Stimulated activated CD8-positive, alpha-beta memory T cell treated with anti-CD3 and anti-CD28 coated beads, Interleukin-7, amount 100 ng/mL, for 4 hours (primary cell): ENCODE measurements around the gene SRD5A3.
A peak's percentile ranks its signal among the peaks of the same experiment; 100 is the strongest.

Experiments used
- DNase-seq, 2 donors: peaks; one replicate each; pipeline ENCODE4 v3.0.0-alpha.2; 2020; ENCODE audit warnings: low read depth in 2 of 2

The SRD5A3 gene

DNA sequence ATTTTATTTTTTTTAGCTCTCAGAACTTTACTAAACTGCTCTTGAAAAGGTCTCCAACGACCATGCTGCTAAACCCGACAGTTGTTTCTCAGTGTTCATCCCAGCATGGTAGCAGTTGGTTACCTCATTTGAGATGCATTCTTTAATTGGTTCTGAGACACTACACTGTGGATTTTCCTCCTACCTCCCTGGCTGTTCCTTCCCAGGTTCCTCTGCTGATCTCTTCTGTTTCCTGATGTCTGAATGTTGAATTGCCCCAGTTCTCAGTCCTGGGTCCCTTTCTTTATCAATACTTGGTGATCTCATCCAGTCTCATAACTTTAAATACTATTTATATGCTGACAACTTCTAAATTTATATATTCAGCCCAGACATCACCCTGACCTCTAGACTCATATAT lies 30.7 kb downstream of the SRD5A3 start:
- DNase-seq: no peak

DNA sequence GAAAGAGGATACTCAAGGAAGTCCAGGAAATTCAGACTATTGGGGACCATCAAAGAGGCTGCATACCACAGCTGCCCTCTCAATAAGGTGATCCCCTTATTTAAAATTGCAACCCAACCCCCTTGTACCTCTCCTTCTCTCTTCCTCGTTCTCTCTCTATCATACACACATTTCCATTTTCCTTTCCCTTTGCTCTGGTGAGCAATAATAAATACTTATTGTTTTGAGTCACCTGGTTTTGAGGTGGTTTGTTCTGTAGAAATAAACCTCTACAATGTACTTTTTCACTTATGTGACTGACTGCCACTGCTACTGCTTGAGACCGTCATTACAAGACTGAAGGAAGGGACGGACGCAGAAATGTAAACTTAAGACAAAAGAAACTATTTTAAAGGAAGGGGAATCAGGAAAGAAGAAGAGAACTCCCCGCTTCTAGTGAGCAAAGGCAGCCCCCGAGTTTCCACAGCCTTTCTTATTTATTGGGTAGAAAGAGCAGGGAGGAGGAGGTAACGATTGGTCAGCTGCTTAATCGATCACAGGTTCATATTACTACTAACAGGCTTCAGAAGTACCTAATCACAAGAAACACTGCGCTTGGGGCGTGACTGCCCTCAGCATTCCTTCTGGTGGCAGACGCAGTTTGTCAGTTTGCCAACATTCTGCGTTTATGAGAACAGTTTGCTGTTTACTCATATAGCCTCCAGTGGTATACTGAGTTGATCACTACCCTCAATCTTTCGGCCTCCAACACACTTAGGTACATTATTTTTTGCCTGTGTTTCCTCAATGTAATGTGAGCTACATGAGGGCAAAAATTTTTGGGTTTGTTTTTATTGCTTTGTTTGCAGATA lies 32.8 kb downstream of the SRD5A3 start:
- DNase-seq: no peak

DNA sequence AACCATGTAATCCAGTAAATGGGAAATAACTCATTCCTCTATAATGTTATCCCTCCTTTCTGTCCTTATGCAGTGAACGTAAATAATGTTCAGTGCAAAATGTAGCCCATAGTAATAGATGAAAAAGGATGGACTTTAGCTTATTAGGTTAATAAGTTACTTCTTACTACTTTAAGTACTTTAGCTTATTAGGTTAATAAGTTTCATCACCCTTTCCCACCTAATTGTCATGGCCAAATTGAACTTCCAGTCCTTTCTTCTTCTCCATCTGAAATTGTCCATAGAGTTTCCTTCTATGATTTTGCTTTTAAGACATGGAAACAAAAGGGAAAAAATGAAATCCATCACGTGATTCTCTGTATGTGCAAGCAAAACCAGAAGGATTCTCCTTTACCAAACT lies 34.5 kb downstream of the SRD5A3 start:
- DNase-seq: no peak

DNA sequence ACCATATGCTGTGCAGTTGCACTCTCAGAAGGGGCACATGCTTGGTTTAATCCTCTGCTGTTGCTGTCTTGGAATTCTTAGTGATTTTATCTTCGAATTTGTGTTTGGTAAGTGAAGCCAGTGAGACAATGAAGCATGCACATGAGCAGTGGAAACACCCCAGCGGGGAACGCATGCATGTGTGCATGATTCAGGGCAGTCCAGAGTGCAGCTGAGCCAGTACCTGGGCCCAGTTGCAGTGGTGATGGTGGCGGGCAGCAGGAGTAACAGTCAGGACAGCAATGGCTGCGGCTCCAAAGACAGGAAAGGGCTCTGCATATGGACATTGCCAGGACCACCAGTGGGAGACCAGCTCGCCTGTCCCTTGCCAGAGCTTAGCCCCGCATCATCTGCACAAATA lies 35.5 kb downstream of the SRD5A3 start:
- DNase-seq: no peak

DNA sequence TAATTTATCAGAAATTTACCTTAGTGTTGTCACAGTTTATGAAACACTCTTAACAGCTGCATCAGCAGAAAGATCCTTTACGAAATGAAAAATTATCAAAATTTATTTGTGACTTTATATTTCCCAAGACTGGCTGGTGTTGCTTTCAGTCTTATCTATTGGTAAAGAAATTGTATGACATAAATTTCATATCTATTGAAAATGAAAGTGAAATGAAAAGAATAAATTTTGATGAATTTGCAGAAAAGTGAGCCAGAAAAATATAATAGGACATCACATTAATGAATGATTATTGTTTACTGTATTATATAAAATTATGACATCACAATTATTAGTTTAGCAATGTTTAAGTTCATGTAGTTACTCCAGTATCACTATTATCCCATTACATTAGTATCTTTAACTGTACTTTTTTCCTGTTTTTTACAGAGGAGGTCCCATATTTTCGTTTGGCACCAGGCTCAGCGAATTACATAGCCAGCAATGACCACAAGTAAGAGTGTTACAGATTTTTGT lies 36.5 kb downstream of the SRD5A3 start:
- no peak for DNase-seq

DNA sequence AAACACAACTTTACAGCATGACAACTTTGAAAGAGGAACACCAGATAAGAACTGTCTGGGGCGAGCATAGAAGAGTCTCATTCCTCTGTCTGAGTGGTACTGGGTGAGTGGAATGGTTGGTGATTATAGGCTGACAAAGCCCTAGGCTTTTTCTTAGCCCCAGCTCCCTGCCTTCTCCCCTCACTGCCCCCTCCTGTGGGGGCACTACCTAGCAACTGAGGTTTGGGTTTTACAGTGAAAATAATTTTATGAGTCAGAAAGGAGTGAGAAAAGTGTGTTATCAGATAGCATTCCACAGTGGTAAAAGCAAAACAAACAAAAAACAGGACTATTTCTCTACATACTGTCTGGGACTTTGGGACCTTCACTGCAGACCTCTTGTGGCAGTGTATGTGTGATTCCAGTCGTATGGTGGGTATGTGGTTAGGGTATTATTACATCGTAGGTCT lies 39.2 kb downstream of the SRD5A3 start:
- no peak for DNase-seq

DNA sequence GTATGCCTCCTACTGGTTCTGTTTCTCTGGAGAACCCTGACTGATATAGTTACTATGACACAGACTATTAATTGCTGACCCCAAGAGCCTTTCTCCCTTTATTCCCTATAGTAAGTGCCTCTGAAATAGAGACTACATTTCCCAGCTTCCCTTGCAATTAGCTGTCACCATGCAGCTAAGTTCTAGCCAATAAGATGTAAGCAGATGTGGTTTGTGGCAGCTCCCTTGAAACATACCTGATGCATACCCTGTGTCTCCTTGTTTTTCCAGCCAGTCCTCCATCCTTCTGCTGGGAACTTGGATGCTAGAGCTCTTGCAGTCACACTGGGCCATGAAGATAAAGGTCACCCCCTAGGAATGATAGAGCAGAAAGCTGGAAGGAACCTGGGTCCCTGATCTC lies 40.0 kb downstream of the SRD5A3 start:
- no peak for DNase-seq

DNA sequence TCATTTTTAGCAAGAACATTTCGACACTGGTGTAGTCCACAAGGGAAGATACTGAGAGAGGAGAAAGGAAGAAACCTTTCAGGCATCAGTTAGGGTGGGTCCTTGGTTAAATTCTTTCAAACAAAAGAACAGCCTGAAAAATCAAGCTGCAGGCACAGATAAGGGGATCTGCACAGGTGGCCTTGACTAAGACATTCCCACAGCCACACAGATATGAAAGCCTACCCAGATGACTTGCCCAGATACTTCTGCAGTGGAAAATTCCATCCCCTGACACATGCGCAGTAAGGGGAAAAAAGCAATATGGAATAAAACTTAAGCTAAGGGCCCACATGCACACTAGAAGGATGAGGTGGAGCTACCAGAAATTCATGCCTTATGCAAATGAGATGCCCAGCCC lies 40.8 kb downstream of the SRD5A3 start:
- DNase-seq: no peak

DNA sequence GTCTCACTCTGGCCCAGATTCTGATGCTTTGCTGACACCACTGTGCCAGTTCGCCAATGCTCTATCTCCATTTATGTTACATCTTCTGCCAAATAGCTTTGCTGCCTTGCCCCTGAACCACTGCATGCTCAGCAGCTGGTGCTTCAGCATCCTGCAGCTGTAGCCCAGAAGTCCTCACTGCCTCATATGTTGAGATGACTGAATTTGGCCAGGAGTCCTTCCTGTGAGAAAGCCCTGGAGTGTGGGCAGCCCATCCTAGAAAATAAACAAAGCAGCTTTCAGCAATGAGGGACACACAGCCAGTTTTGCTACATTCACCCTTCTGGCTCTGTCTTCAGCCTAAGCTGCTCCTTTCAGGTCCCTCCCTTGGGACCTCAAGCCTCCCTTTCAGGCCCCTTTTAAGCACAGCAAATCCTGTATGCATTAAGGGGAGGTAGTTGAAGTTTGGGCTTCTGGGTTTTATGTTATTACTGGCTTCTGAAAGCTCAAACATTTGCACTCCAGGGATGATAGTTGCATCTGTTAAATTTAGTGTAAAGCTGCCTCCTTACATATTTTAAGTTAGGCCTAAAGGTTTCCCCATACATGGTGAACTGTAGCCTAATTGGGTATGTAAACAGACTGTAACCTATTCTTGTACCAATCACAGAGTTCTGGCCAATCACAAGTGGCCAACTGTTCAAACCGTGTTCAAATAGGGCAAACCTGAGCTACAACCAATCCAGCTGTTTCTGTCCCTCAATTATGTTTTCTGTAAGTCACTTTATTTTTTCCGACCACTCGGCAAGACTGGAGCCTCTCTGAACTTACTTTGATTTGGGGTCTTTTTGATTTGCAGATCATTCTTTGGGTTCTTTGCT lies 47.6 kb downstream of the SRD5A3 start:
- no peak for DNase-seq

DNA sequence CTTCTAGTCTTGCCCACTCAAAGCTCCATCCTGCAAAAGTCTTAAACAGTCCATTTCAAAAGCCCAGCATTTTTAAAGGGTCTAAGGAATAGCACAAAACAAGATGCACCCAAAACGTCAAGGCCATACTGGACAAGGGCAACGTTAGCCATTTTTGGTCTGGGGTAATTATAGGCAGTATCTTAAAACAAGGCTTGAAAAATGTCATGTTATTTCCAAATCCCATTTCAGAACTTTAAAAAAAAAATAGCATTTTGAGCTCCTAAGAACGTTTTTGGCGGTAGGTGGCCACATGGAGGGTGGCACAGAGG lies 49.1 kb downstream of the SRD5A3 start:
- no peak for DNase-seq

DNA sequence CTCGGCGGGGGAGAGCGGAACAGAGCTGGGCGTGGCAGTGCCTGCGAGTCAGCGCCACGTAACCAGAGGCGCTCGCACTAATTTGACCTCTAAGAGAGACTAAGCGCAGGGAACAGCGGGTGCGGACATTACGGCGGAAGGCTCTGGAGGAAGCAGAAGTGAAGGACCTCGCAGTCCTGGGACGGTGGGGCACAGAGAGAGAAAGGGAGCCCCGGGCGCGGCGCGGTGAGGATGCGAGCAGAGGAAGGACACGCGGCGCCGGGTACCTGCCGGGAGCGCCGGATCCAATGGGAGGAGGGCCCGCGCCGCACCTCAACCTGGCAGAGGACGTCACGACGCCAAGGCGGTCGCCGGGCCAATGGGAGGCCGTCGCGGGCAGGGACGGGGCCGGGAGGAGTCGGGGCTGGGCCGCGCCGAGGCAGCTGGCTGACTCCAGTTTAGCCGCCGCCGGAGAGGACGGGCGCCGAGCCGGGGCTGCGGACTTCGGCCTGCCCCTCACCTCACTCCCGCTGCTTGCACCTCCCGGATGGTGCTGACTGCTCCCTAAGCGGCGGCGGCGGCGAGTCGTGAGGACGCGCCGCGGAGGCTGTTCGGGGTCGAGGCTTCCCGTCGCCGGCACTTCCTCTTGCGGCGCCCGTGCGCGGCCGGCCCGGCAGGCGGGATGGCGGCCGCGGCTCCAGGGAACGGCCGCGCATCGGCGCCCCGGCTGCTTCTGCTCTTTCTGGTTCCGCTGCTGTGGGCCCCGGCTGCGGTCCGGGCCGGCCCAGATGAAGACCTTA lies 49.7 kb downstream of the SRD5A3 start, which contains the start of gene TMEM165:
Gene TMEM165, plus strand, starts transcription at position 429 of the 779 bp plus-strand sequence. Its CDS starts 233 bp downstream, at position 662.
- peak; percentile 74 to 87 for DNase-seq

DNA sequence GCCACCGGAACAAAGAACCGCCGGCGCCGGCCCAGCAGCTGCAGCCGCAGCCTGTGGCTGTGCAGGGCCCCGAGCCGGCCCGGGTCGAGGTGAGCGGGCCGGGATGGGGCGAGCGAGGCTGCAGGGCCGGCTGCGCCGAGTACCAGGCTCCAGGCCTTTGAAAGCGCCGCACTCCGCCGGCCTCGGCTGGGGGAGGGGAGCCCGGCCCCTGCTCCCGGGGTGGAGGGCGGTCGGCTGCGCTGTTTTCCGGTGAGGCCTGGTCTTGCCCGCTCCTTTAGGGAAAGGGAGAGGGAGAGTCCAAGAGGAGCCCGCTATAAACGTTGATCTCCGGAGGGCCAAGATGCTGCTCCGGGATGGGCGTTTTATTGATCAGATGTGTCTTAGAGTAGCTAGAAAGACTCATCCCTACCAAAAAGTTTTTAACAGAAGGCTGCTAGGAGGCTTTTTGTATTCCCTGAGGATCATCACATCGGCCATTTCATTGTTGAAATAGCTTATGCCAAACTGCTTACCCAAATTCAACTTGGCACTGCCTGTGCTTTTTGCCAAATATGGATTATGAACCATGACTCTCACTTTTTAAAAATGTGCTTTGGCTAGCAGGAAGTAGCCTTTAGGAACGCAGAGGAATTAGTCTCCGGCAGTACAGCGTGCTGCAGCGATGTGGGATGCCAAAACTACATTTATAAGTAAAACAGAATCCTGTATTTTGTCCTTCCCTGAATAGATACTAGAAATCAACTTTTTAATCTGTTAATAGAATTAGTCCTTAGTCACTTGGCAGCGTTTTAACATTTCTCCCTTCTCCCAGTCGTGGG lies 50.5 kb downstream of the SRD5A3 start:
- peak in 1 of 2 donors; percentile 24 for DNase-seq

DNA sequence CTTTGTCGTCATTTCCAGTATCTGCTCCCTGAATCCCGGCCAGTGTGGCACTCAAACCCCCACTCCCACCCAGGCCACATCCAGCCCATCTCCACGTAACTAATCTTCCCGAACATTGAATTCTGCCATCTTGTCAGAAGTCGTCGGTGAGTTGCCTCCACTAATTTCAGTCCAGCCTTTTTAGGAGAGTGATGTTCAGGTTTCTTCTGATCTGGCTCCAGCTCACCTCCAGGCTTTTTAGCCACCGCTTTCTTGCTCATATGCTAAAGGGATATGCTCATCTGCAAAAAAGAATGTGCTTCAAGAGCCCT lies 51.0 kb downstream of the SRD5A3 start:
- DNase-seq: no peak

DNA sequence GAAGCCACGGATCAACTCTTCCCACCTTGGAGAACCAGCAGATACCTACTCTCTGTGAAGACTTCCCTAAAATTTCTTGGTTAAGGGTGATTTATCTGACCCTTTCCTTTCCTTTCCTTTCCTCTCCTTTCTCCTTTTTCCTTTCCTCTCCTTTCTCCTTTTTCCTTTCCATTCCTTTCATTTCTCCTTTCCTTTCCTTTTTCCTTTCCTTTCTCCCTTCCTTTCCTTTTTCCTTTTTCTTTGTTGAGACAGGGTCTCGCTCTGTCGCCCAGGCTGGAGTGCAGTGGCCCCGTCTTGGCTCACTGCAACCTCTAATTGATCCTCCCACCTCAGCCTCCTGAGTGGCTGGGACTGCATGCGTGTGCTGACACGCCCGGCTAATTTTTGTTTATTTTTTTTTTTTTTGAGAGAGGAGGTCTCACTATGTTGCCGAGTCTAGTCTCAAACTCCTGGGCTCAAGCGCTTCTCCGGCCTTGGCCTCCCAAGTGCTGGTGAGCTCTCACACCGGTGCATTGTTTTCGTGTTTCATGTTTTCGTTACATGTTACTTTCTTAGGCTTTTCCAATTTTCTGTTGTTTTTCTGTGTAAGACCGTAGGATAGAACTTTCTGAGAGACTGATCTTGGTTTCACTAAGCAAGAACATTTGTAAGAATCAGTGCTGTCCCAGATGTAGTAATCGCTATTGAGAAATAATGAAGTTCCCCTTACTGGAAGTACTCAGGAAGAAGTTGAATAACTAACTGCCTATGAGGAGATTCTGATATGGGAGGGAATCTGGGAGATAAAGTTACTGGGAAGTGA lies 51.7 kb downstream of the SRD5A3 start:
- no peak for DNase-seq

DNA sequence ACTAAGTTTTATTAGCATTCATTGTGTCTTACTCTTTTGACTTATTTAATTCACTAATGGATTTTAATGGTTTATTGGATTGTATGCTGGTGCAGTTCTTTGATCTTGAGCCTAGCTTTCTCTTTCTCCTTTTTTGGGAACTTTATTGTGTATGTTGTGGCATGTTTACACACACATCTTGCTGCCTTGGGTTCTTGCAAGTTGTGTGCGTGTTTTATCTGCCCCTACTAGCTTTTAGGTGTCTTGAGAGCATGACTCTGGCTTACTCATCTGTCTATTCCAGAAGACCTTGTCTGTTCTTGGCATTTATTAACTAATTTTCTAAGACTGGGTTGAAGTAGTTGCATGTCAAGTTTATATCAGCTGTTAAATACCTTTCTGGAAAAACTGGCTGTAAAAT lies 52.4 kb downstream of the SRD5A3 start:
- DNase-seq: no peak

DNA sequence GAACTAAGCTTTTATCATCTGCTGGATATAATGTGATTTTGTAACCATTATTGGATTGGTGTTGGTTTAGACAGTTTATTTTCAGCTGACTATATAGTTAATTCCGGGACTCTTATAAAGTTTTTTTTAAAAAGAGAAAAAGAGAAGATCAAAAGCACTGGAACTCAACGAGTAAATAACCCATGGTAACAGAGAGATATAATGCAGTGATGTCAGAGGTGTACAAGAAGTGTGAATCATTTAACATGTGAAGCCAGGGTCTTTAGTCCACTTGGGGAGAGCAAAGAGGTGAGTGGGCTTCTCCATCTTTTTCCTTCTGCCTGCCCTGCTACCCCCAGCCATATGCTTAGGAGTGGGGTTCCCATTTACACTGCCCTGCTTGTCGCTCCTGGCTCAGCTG lies 52.9 kb downstream of the SRD5A3 start:
- no peak for DNase-seq

DNA sequence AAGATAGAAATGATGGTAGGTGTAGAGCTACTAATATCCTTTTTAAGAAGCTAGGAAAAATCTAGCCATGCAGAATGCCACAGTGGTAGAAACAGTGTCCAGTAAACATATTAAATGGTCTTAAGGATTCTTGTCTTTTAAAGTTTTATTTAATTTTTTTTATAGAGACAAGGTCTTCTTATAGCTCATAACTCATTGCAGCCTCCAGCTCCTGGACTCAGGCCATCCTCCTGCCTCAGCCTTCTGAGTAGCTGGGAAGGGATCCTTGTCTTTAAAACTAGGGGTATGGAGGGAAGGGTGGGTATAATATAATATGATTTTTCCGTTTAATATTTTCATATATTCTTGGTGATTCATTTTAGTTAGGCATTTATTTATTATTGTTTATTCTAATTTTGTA lies 53.5 kb downstream of the SRD5A3 start:
- DNase-seq: no peak

DNA sequence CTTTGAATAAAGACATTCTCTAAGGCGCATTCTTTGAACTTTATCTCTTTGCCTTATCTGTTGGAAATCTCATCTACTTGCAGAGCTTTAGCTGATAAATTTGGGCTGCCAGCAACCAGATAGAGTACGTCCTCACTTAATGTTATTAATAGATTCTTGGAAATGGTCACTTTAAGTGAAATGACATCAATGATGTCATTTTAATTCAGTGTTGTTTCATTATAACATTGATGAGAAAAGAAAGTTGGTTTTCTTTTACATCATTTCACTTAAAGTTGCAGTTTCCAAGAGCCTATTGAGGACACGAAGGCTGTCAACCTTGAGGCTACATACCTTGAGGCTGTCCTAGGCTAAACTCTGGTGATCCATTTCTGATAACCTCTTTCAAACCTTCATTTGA lies 59.0 kb downstream of the SRD5A3 start:
- DNase-seq: no peak

DNA sequence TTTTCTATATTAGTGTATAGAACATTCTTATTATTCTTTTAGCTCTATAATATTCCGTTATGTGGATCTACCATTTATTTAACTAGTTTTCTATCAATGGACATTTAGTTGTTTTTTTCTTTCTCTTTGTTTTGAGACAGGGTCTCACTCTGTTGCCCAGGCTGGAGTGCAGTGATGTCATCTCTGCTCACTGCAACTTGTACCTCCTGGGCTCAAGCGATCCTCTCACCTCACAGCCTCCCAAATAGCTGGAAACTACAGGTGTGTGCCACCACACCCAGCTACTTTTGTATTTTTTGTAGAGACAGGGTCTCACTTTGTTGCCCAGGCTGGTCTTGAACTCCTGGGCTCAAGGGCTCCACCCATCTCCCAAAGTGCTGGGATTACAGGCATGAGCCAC lies 60.5 kb downstream of the SRD5A3 start:
- DNase-seq: no peak

DNA sequence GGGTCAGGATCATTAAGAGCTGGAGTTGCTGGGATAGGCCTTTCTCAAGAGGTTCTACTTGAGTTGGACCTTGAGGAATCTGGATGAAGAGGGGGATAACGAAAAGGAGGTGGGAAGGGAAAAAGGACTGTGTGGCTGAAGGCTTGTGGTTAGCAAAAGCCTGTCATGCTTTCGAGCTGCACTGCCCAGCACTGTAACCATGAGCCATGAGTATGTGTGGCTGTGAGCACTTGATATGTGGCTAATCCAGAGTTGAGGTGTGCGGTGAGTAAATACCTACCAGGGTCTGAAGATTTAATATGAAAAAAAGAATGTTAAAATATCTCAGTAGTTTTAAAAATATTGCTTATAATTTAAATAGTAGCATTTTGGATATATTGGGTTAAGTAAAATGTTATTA lies 61.1 kb downstream of the SRD5A3 start:
- no peak for DNase-seq
